Measurements from ENCODE around the gene PDE4C.

The PDE4C gene

GRCh38 chr19:18254546-18255503, 28.6 kb upstream of the PDE4C start:
- DNase-seq = no peak

GRCh38 chr19:18253716-18254115, 27.5 kb upstream of the PDE4C start:
- DNase-seq = no peak

GRCh38 chr19:18253130-18253529, 26.9 kb upstream of the PDE4C start:
- no peak for DNase-seq

GRCh38 chr19:18252370-18252717, 26.1 kb upstream of the PDE4C start:
- no peak for DNase-seq

GRCh38 chr19:18251587-18252369, 25.5 kb upstream of the PDE4C start:
- peak; percentile 63 for DNase-seq

GRCh38 chr19:18249834-18250233, 23.6 kb upstream of the PDE4C start:
- no peak for DNase-seq

- no peak for DNase-seq
Observed at GRCh38 chr19:18245297-18245696, 19.1 kb upstream of the PDE4C start.

- no peak for DNase-seq
Observed at GRCh38 chr19:18239303-18239702, 13.1 kb upstream of the PDE4C start.

GRCh38 chr19:18234194-18234593, 8.0 kb upstream of the PDE4C start:
- DNase-seq = no peak

GRCh38 chr19:18233224-18233825, 7.1 kb upstream of the PDE4C start:
- peak; percentile 20 for DNase-seq

- DNase-seq = no peak
Observed at GRCh38 chr19:18232540-18233223, 6.4 kb upstream of the PDE4C start.

GRCh38 chr19:18231775-18232174, 5.5 kb upstream of the PDE4C start:
- DNase-seq = no peak

- DNase-seq = no peak
Observed at GRCh38 chr19:18230941-18231734, 4.9 kb upstream of the PDE4C start.

- DNase-seq = no peak
Observed at GRCh38 chr19:18229915-18230314, 3.7 kb upstream of the PDE4C start.

GRCh38 chr19:18229474-18229873, 3.2 kb upstream of the PDE4C start:
- no peak for DNase-seq

GRCh38 chr19:18227781-18228271, 1.6 kb upstream of the PDE4C start:
- DNase-seq = no peak

- DNase-seq = no peak
Observed at GRCh38 chr19:18226956-18227780, 930 bp upstream of the PDE4C start.

GRCh38 chr19:18225355-18225701, 910 bp downstream of the PDE4C start:
- DNase-seq = no peak

GRCh38 chr19:18224525-18225354, 1.5 kb downstream of the PDE4C start:
- peak; percentile 71 for DNase-seq

All from effector CD8-positive, alpha-beta T cell (primary cell).